A172 (cell line): ENCODE measurements around the gene SYNE1. TPM values are rescaled to one million over a fixed set of nuclear protein-coding genes. Genes with fewer than 3 reads are reported as not detected.

Source experiments
- DNase-seq: peaks from one replicate; pipeline ENCODE4 v3.0.0-alpha.2; 2015; ENCODE audit warnings: low spot score
- total RNA-seq: library from RNA; depleted of rRNA; stranded (reverse); fragments of >200 nt; shearing (Covaris generic); gene quantifications from 2 replicates; pipeline ENCODE4 v1.2.3, GENCODE V29; 2014

SYNE1 gene
- total RNA-seq, 1 experiment from 2014 or later = 43.9 TPM

DNA sequence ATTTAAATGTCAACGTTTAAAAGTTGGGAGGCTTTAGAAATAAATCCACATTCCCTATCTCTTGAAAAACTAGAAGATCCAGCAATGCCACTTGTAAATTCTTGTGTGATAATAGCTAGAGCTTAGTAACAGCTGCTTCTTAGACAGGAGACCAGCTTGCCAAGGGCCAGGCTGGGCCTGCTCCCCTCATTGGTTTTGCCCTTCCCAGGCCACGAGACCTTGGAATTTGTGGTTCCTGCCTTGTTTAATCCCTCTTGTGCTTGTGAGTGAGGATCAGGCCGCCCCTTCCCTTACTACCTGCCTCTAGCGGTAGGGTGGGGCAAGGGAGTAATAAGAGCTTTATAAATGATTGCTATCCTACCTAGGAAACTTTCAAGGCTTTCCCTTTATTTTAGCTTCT lies 363.5 kb downstream of the SYNE1 start:
- peak; percentile 18 for DNase-seq

- DNase-seq = peak; percentile 7
Measured at GRCh38 chr6:152273002-152273401, 364.2 kb downstream of the SYNE1 start.

- DNase-seq = peak; percentile 3
Measured at GRCh38 chr6:152272486-152272885, 364.7 kb downstream of the SYNE1 start.

- peak; percentile 61 for DNase-seq
Measured at GRCh38 chr6:152271776-152272464, 365.2 kb downstream of the SYNE1 start.

- DNase-seq = peak; percentile 16
Measured at GRCh38 chr6:152270301-152270925, 366.7 kb downstream of the SYNE1 start.

GRCh38 chr6:152268846-152269442 lies 368.2 kb downstream of the SYNE1 start:
- no peak for DNase-seq

- no peak for DNase-seq
Measured at GRCh38 chr6:152267967-152268845, 369.0 kb downstream of the SYNE1 start.

DNA sequence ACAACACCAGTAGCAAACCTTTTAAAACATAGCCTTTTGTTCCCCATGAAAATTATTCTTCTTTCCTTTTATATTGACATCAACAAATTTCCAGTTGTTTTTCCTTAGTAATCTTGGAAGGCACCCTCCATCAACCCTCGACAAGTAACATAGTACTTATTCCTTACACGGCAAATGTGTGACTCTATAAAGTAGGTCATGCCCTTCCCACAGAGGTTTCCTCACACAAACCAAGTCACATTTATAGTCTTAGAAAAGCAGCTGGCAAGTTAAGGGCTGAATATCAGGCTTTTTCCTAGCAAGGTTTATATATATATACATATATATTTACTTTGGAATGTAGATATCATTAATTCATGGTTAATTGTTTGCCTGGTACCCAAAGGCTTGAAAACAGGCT lies 371.5 kb downstream of the SYNE1 start:
- no peak for DNase-seq

GRCh38 chr6:152263582-152263981 lies 373.6 kb downstream of the SYNE1 start:
- no peak for DNase-seq

DNA sequence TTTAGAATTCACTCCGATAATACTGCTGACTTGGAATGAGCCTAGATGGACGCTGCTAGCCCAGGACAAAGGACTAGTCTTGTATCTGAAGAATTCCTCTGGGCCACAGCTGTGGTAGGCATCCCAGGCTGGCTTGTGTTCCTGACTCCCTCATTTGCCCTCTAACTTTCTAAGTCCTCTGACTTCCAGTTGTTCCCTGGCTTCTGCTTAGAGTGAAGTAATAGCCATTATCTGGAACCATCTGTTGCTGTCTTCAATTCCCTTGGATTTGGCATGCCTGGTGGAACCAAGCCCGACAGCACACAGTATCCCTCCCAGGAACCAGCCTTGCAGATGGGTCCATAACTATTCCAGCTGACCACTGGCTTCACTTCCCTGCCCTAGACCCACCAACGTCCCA lies 376.0 kb downstream of the SYNE1 start:
- DNase-seq = no peak

GRCh38 chr6:152259234-152259633 lies 377.9 kb downstream of the SYNE1 start:
- DNase-seq = no peak

GRCh38 chr6:152257581-152257980 lies 379.6 kb downstream of the SYNE1 start:
- no peak for DNase-seq

- no peak for DNase-seq
Measured at GRCh38 chr6:152250127-152250526, 387.0 kb downstream of the SYNE1 start.

- no peak for DNase-seq
Measured at GRCh38 chr6:152248980-152249379, 388.2 kb downstream of the SYNE1 start.

GRCh38 chr6:152246554-152247337 lies 390.4 kb downstream of the SYNE1 start:
- DNase-seq = no peak

GRCh38 chr6:152244998-152245630 lies 392.0 kb downstream of the SYNE1 start:
- DNase-seq = no peak

DNA sequence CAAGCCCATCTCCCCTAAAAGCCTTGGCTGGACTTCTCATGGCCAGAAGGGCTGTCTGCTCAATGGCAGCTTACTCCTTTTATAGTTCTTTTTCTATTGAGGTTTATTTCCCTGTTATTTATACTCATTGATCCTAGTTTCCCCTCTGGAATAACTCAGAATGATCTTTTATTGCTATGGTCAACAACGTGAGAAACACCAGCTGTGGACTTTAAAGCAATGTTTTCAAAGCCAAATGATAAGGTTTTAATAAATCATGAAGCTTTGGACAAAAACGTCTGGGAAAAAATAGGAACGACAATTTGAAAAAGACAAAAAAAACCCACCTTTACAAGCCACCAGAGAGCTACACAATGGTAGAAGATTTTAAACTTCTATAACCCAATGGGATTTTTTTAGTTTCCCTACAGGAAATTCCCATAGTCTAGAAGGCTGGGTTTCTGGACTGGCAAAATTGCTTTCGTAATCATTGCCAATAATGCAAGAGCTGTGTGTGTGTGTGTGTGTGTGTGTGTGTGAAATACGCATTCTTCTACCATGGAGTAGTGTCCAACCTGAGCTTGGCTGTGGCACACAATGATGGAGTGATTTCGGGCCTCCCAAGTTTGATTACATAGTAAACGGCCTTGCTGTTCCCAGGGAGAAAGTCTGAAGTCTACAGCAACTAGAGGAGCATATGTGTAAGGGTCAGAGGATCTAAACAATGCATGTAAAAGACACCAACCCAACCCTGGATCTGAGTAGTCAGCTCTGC lies 396.0 kb downstream of the SYNE1 start:
- no peak for DNase-seq

GRCh38 chr6:152240436-152240835 lies 396.7 kb downstream of the SYNE1 start:
- no peak for DNase-seq

DNA sequence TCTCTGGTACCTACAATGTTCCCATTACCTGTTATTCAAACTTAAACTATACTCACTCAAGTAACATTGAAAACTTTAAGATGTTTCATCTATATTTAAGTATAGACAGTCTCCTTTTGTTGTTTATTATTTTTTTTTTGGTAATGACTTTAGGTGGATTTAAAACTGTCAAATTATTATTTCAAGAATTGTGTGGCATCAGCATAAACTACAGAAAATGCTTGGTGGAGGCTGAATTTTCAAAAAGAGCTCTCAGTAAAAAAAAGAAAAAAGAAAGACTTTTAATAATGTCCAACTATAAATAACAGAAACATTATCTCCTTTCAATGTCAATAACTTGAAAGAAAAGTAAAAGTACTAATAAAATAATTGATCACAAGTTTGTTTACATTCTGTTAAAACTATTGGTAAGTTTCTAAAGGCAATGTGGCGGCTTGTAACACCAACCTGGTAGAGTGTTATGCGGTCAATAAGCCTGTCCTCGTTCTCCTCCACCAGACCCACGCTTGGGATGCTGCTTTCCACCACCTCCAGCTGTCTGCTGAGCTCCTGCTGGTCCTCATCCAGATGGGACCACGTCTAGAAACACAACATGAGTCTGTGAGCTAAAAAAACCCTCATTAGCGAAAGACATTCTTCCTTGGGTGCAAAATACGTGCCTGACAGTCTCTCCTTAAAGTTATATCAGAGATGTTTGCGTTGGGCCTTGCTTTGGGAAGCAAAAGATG lies 400.6 kb downstream of the SYNE1 start:
- DNase-seq = no peak
